ENCODE results near the gene SCAMP2. TPM values are rescaled to one million over a fixed set of nuclear protein-coding genes. Genes with fewer than 3 reads are reported as not detected.
"Not testable (repeated sequence)": the region's sequence is repeated elsewhere in the genome, so short reads cannot be mapped to it uniquely, and the experiment has no call there.

SCAMP2 gene
- total RNA-seq, 3 donors from 2014 or later (not counting 1 experiment from before 2014, with no cell fraction given), result 78.8 to 101 (median 92.8) TPM

DNA sequence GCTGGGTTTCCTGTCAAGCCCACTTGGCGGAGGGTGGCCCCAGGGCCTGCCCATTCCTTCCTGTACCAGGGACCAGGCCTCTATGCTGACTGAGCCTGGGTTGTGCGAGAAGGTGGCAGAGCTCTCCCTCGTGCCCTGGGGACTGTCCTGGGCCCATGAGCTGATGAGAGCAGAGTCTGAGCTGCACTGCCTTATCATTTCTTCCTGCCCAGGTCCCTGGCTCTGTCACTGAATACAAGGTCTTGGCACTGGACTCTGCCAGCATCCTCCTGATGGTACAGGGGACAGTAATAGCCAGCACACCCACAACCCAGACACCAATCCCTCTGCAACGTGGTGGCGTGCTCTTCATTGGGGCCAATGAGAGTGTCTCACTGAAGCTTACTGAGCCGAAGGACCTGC, 24.1 kb upstream of the SCAMP2 start:
- 80% methylated on average over 6 of the region's 6 CpGs for WGBS (ENCODE audit: insufficient coverage)
- Histone ChIP-seq H3K27me3 (ENCODE audit: control insufficient read depth, insufficient read depth, low read length) (no peaks in the 10 kb centered on the region), H3K4me3 (ENCODE audit: low read length) (no peak overlapping the region), H3K4me1 (ENCODE audit: control insufficient read depth, insufficient read depth, low read length) (peaks cover 32% of the 10 kb centered on the region), H3K27ac (ENCODE audit: low read length) (no peak overlapping the region), H3K9me3 (ENCODE audit: control insufficient read depth, insufficient read depth, low read length) (no peaks in the 10 kb centered on the region), H3K36me3 (ENCODE audit: control insufficient read depth, insufficient read depth, low read length) (peaks cover 32% of the 10 kb centered on the region)
- H3K4me3 Mint-ChIP-seq, result no peak overlapping the region
- ATAC-seq (no peak), DNase-seq (no peak)
- no peaks in the 10 kb centered on the region for H3K36me3 Mint-ChIP-seq
- H3K27me3 Mint-ChIP-seq (ENCODE audit: low read depth in 2 of 2), result no peaks in the 10 kb centered on the region
- intact Hi-C loops (cut with micrococcal nuclease), result no loop called here
- peaks cover 20 to 29% of the 10 kb centered on the region in 2 donors for H3K4me1 Mint-ChIP-seq
- no peaks in the 10 kb centered on the region for H3K9me3 Mint-ChIP-seq
- TF ChIP-seq, protein P1, sequence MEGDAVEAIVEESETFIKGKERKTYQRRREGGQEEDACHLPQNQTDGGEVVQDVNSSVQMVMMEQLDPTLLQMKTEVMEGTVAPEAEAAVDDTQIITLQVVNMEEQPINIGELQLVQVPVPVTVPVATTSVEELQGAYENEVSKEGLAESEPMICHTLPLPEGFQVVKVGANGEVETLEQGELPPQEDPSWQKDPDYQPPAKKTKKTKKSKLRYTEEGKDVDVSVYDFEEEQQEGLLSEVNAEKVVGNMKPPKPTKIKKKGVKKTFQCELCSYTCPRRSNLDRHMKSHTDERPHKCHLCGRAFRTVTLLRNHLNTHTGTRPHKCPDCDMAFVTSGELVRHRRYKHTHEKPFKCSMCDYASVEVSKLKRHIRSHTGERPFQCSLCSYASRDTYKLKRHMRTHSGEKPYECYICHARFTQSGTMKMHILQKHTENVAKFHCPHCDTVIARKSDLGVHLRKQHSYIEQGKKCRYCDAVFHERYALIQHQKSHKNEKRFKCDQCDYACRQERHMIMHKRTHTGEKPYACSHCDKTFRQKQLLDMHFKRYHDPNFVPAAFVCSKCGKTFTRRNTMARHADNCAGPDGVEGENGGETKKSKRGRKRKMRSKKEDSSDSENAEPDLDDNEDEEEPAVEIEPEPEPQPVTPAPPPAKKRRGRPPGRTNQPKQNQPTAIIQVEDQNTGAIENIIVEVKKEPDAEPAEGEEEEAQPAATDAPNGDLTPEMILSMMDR (IDR thresholded peaks at IDR 0.05), result no peak
- peak overlapping the region in 1 of 2 donors; percentile 38 for H3K27ac Mint-ChIP-seq

DNA sequence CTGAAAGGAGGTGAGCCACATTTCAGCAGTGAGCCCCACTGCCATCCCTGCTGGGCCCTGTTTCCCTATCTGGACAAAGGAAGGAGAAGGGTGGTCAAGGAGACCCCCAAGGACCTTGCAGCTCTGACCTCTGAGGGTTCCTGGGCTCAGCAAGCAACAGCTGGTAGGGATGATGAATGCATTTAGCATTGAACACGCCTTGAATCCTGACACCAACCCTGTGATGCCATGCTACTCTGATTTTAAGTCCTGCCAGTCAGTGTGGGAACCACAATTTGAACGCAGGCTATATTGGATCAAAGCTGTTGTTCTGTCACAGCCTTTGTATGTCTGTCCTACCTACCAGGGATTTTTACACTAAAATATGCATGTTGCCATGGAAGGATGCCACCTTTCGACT, 23.2 kb upstream of the SCAMP2 start:
- intact Hi-C loops (cut with micrococcal nuclease), result no loop called here
- Mint-ChIP-seq H3K27ac (no peak overlapping the region), H3K27me3 (ENCODE audit: low read depth in 2 of 2) (no peaks in the 10 kb centered on the region), H3K4me3 (no peak overlapping the region), H3K4me1 (peaks cover 20 to 24% of the 10 kb centered on the region in 2 donors), H3K9me3 (no peaks in the 10 kb centered on the region), H3K36me3 (no peaks in the 10 kb centered on the region)
- no peak overlapping the region for H3K4me3 ChIP-seq (ENCODE audit: low read length)
- no peak for ATAC-seq
- H3K9me3 ChIP-seq (ENCODE audit: control insufficient read depth, insufficient read depth, low read length), result no peaks in the 10 kb centered on the region
- peaks cover 28% of the 10 kb centered on the region for H3K4me1 ChIP-seq (ENCODE audit: control insufficient read depth, insufficient read depth, low read length)
- H3K36me3 ChIP-seq (ENCODE audit: control insufficient read depth, insufficient read depth, low read length), result peaks cover 25% of the 10 kb centered on the region
- 95% methylated on average over 3 of the region's 3 CpGs for WGBS (ENCODE audit: insufficient coverage)
- H3K27ac ChIP-seq (ENCODE audit: low read length), result no peak overlapping the region
- H3K27me3 ChIP-seq (ENCODE audit: control insufficient read depth, insufficient read depth, low read length), result no peaks in the 10 kb centered on the region
- TF ChIP-seq, protein P1 (IDR thresholded peaks at IDR 0.05), result no peak
- no peak for DNase-seq

DNA sequence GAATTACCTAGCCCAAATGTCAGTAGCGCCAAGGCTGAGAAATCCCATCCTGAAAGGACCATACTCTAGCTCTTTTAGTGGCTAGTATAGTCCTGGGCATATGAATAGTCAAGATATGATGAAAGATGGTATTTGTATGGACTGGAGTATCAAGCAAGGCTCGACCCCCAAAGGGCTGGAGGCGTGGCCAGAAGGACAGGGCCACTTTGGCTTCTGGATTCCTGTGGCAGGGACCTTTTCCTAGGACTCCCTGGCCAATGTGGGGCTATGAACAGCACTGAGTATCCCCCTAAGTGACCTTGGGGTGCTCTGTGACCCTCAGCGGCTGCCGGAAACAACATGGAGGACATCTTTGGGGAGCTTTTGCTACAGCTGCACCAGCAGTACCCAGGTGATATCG, 22.7 kb upstream of the SCAMP2 start:
- Mint-ChIP-seq H3K27ac (no peak overlapping the region), H3K4me1 (peaks cover 19 to 24% of the 10 kb centered on the region in 2 donors), H3K9me3 (no peaks in the 10 kb centered on the region), H3K27me3 (ENCODE audit: low read depth in 2 of 2) (no peaks in the 10 kb centered on the region), H3K36me3 (no peaks in the 10 kb centered on the region), H3K4me3 (no peak overlapping the region)
- H3K4me1 ChIP-seq (ENCODE audit: control insufficient read depth, insufficient read depth, low read length), result peaks cover 24% of the 10 kb centered on the region
- H3K27me3 ChIP-seq (ENCODE audit: control insufficient read depth, insufficient read depth, low read length), result no peaks in the 10 kb centered on the region
- ATAC-seq (no peak), DNase-seq (no peak)
- H3K9me3 ChIP-seq (ENCODE audit: control insufficient read depth, insufficient read depth, low read length), result no peaks in the 10 kb centered on the region
- intact Hi-C loops (cut with micrococcal nuclease), result no loop called here
- H3K27ac ChIP-seq (ENCODE audit: low read length), result no peak overlapping the region
- H3K36me3 ChIP-seq (ENCODE audit: control insufficient read depth, insufficient read depth, low read length), result peaks cover 20% of the 10 kb centered on the region
- H3K4me3 ChIP-seq (ENCODE audit: low read length), result no peak overlapping the region
- TF ChIP-seq, protein P1 (IDR thresholded peaks at IDR 0.05), result no peak
- WGBS (ENCODE audit: insufficient coverage), result 98% methylated on average over 6 of the region's 6 CpGs

DNA sequence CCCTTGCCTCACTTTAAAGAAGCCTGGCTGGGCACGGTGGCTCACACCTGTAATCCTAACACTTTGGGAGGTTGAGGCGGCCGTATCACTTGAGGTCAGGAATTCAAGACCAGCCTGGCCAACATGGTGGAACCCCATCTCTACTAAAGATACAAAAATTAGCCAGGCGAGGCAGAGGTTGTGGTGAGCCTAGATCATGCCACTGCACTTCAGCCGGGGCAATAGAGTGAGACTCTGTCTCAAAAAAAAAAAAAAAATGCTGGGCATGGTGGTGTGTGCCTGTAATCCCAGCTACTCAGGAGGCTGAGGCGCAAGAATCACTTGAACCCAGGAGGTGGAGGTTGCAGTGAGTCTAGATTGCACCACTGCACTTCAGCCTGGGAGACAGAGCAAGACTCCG, 21.2 kb upstream of the SCAMP2 start:
- H3K36me3 ChIP-seq (ENCODE audit: control insufficient read depth, insufficient read depth, low read length); H3K27ac ChIP-seq (ENCODE audit: low read length); intact Hi-C loops (cut with micrococcal nuclease); H3K27ac Mint-ChIP-seq; H3K9me3 ChIP-seq (ENCODE audit: control insufficient read depth, insufficient read depth, low read length); H3K36me3 Mint-ChIP-seq; DNase-seq; H3K4me3 ChIP-seq (ENCODE audit: low read length); H3K27me3 Mint-ChIP-seq (ENCODE audit: low read depth in 2 of 2); H3K9me3 Mint-ChIP-seq; ATAC-seq; H3K4me3 Mint-ChIP-seq; H3K27me3 ChIP-seq (ENCODE audit: control insufficient read depth, insufficient read depth, low read length): not testable (repeated sequence)
- WGBS (ENCODE audit: insufficient coverage), result 95% methylated on average over 5 of the region's 7 CpGs
- peaks cover 36% of the 10 kb centered on the region for H3K4me1 ChIP-seq (ENCODE audit: control insufficient read depth, insufficient read depth, low read length)
- H3K4me1 Mint-ChIP-seq, result peaks cover 22 to 31% of the 10 kb centered on the region in 2 donors

All from natural killer cell (primary cell).